SK-N-SH treated with all-trans-retinoic acid at 6 μM for 48 hours (cell line): ENCODE measurements around the gene CDC20.

Experiments used
- ATAC-seq: fragments of 200-7000 bp; cut with Tn5 transposase; 3 replicates; pipeline ENCODE4 v1.9.1; 2020; ENCODE audit warnings: mild to moderate bottlenecking, moderate library complexity
- ARNTL ChIP-seq: fragments of 450-650 bp; formaldehyde crosslinking; IDR thresholded peaks from 2 replicates; pipeline ENCODE4 v1.5.0; 2020; ENCODE audit warnings: low read depth, mild to moderate bottlenecking, moderate library complexity, borderline replicate concordance
- CREB5 ChIP-seq: fragments of 250-450 bp; sonication (Bioruptor Pico); IDR thresholded peaks from 2 replicates; pipeline ENCODE4 v1.5.1; 2020; ENCODE audit warnings: low read depth, mild to moderate bottlenecking, moderate library complexity
- CSDC2 ChIP-seq: fragments of 250-450 bp; sonication (Bioruptor Pico); IDR thresholded peaks from 2 replicates; pipeline ENCODE4 v1.5.0; 2020; ENCODE audit warnings: mild to moderate bottlenecking, moderate library complexity
- CSRNP3 ChIP-seq: fragments of 250-450 bp; sonication (Bioruptor Pico); IDR thresholded peaks from 2 replicates; pipeline ENCODE4 v1.5.1; 2021; ENCODE audit warnings: mild to moderate bottlenecking, moderate library complexity
- ESRRG ChIP-seq: fragments of 250-450 bp; sonication (Bioruptor Pico); IDR thresholded peaks from 2 replicates; pipeline ENCODE4 v1.6.1; 2021; ENCODE audit warnings: mild to moderate bottlenecking
- GLIS3 ChIP-seq: fragments of 250-450 bp; sonication (Bioruptor Pico); IDR thresholded peaks from 2 replicates; pipeline ENCODE4 v1.5.0; 2020; ENCODE audit warnings: mild to moderate bottlenecking, moderate library complexity
- PATZ1 ChIP-seq: fragments of 250-450 bp; sonication (Bioruptor Pico); IDR thresholded peaks from 2 replicates; pipeline ENCODE4 v1.8.0; 2020; ENCODE audit warnings: mild to moderate bottlenecking, moderate library complexity, borderline replicate concordance
- PPARA ChIP-seq: fragments of 250-450 bp; sonication (Bioruptor Pico); IDR thresholded peaks from 2 replicates; pipeline ENCODE4 v1.5.0; 2020; ENCODE audit warnings: mild to moderate bottlenecking, borderline replicate concordance
- RARB ChIP-seq: fragments of 250-450 bp; sonication (Bioruptor Pico); IDR thresholded peaks from 2 replicates; pipeline ENCODE4 v1.8.0; 2021; ENCODE audit warnings: mild to moderate bottlenecking, moderate library complexity
- SNAI2 ChIP-seq: fragments of 250-450 bp; sonication (Bioruptor Pico); IDR thresholded peaks from 2 replicates; pipeline ENCODE4 v1.5.0; 2020; ENCODE audit warnings: mild to moderate bottlenecking, moderate library complexity
- TCF4 ChIP-seq: fragments of 250-450 bp; sonication (Bioruptor Pico); IDR thresholded peaks from 2 replicates; pipeline ENCODE4 v1.8.0; 2021; ENCODE audit warnings: mild to moderate bottlenecking, moderate library complexity, borderline replicate concordance
- TOX ChIP-seq: fragments of 250-450 bp; sonication (Bioruptor Pico); IDR thresholded peaks from 2 replicates; pipeline ENCODE4 v1.8.0; 2021; ENCODE audit warnings: mild to moderate bottlenecking, moderate library complexity, borderline replicate concordance
- TSHZ2 ChIP-seq: fragments of 250-450 bp; sonication (Bioruptor Pico); IDR thresholded peaks from 2 replicates; pipeline ENCODE4 v1.5.0; 2020; ENCODE audit warnings: mild to moderate bottlenecking, moderate library complexity
- ZC3H10 ChIP-seq: fragments of 250-450 bp; sonication (Bioruptor Pico); IDR thresholded peaks from 2 replicates; pipeline ENCODE4 v1.5.1; 2021; ENCODE audit warnings: mild to moderate bottlenecking, moderate library complexity
- ZFP3 ChIP-seq: fragments of 250-450 bp; sonication (Bioruptor Pico); IDR thresholded peaks from 2 replicates; pipeline ENCODE4 v1.5.0; 2020; ENCODE audit warnings: mild to moderate bottlenecking, moderate library complexity
- ZNF565 ChIP-seq: fragments of 450-650 bp; formaldehyde crosslinking; conservative IDR thresholded peaks from 2 replicates; pipeline ENCODE4 v1.5.0; 2020; ENCODE audit warnings: low read depth, mild to moderate bottlenecking, moderate library complexity
- ZNF70 ChIP-seq: fragments of 450-650 bp; formaldehyde crosslinking; IDR thresholded peaks from 2 replicates; pipeline ENCODE4 v1.5.0; 2020; ENCODE audit warnings: mild to moderate bottlenecking, moderate library complexity
- ZNF8 ChIP-seq: fragments of 450-650 bp; formaldehyde crosslinking; IDR thresholded peaks from 2 replicates; pipeline ENCODE4 v1.5.0; 2020; ENCODE audit warnings: mild to moderate bottlenecking, moderate library complexity

CDC20 gene

GRCh38 chr1:43322506-43322905 lies 36.3 kb upstream of the CDC20 start (continued):
- TF ChIP-seq TSHZ2 (no peak), ZFP3 (CRISPR knock-in tag) (no peak), RARB (CRISPR knock-in tag) (no peak), ZNF565 (CRISPR knock-in tag) (no peak)

GRCh38 chr1:43324810-43325209 lies 34.0 kb upstream of the CDC20 start:
- no peak for ATAC-seq
- no peak for TF ChIP-seq TSHZ2
- TF ChIP-seq TCF4 (CRISPR knock-in tag), result no peak
- no peak for TF ChIP-seq ZNF8 (CRISPR knock-in tag)
- TF ChIP-seq GLIS3 (CRISPR knock-in tag), result no peak
- no peak for TF ChIP-seq PPARA (CRISPR knock-in tag)
- TF ChIP-seq PATZ1, result no peak
- TF ChIP-seq CSDC2 (CRISPR knock-in tag), result no peak
- TF ChIP-seq CSRNP3, result no peak
- no peak for TF ChIP-seq ZC3H10 (CRISPR knock-in tag)
- no peak for TF ChIP-seq TOX (CRISPR knock-in tag)
- TF ChIP-seq ZNF70 (CRISPR knock-in tag), result no peak
- TF ChIP-seq ESRRG (CRISPR knock-in tag), result no peak

GRCh38 chr1:43325381-43325780 lies 33.4 kb upstream of the CDC20 start:
- no peak for TF ChIP-seq PPARA (CRISPR knock-in tag)
- TF ChIP-seq ARNTL (CRISPR knock-in tag), result no peak
- no peak for TF ChIP-seq CREB5 (CRISPR knock-in tag)
- TF ChIP-seq, all 23 proteins: peak for 0
- no peak for ATAC-seq

GRCh38 chr1:43327549-43328292 lies 31.1 kb upstream of the CDC20 start:
- no peak for ATAC-seq
- TF ChIP-seq ZNF8 (CRISPR knock-in tag) (peak; percentile 99), SNAI2 (CRISPR knock-in tag) (no peak)
